ENCODE results near the gene BMPR1A. TPM values are rescaled to one million over a fixed set of nuclear protein-coding genes. Genes with fewer than 3 reads are reported as not detected.

The BMPR1A gene
- total RNA-seq, 1 experiment from 2014 or later = 94.3 TPM

- DNase-seq (ENCODE audit: low read depth, low spot score) = no peak
- no peak for TF ChIP-seq TCF7L2 (IDR thresholded peaks at IDR 0.05; ENCODE audit: low read depth, low read length)
- intact Hi-C loops (cut with micrococcal nuclease; ENCODE audit: unreplicated experiment) (no loop called here), in situ Hi-C loops (cut with HindIII; ENCODE audit: low pct_unique_long_range_greater_than_20kb, low sequenced_read_pairs) (no loop called here)
- ATAC-seq = no peak
- BruUV-seq (replicated peaks) = no TSS peak
- H3K4me1 ChIP-seq (ENCODE audit: control insufficient read depth, insufficient read depth, low read length) = no peaks in the 10 kb centered on the region
- no peak overlapping the region for H3K4me3 ChIP-seq (ENCODE audit: low read depth in 2 of 2, low read length in 2 of 2)
- H3K9me3 ChIP-seq (ENCODE audit: control insufficient read depth, insufficient read depth, low read depth, low read length) = no peaks in the 10 kb centered on the region
- ChIA-PET POLR2A (no interaction called here), CTCF (no interaction called here)
- no peaks in the 10 kb centered on the region for H3K36me3 ChIP-seq (ENCODE audit: control insufficient read depth, insufficient read depth, low read length)
- H3K27me3 ChIP-seq (ENCODE audit: control insufficient read depth, insufficient read depth, low read length) = no peaks in the 10 kb centered on the region
- H3K27ac ChIP-seq (ENCODE audit: low read length) = no peak overlapping the region
Observed at GRCh38 chr10:86856156-86856555, 99.7 kb downstream of the BMPR1A start.

GRCh38 chr10:86857128-86857721, 100.8 kb downstream of the BMPR1A start:
- DNase-seq (ENCODE audit: low read depth, low spot score) = no peak
- H3K4me1 ChIP-seq (ENCODE audit: control insufficient read depth, insufficient read depth, low read length) = no peaks in the 10 kb centered on the region
- ChIA-PET POLR2A (no interaction called here), CTCF (no interaction called here)
- no peak for TF ChIP-seq SIN3A (IDR thresholded peaks at IDR 0.05; ENCODE audit: borderline replicate concordance, insufficient read depth, low read depth, low read length)
- BruUV-seq (replicated peaks) = no TSS peak
- H3K9me3 ChIP-seq (ENCODE audit: control insufficient read depth, insufficient read depth, low read depth, low read length) = no peaks in the 10 kb centered on the region
- no peaks in the 10 kb centered on the region for H3K36me3 ChIP-seq (ENCODE audit: control insufficient read depth, insufficient read depth, low read length)
- intact Hi-C loops (cut with micrococcal nuclease; ENCODE audit: unreplicated experiment) = no loop called here
- ATAC-seq = no peak
- H3K4me3 ChIP-seq (ENCODE audit: low read depth in 2 of 2, low read length in 2 of 2) = no peak overlapping the region
- H3K27me3 ChIP-seq (ENCODE audit: control insufficient read depth, insufficient read depth, low read length) = no peaks in the 10 kb centered on the region
- H3K27ac ChIP-seq (ENCODE audit: low read length) = no peak overlapping the region
- in situ Hi-C loops (cut with HindIII; ENCODE audit: low pct_unique_long_range_greater_than_20kb, low sequenced_read_pairs) = no loop called here

GRCh38 chr10:86858011-86858410, 101.6 kb downstream of the BMPR1A start:
- Histone ChIP-seq H3K27me3 (ENCODE audit: control insufficient read depth, insufficient read depth, low read length) (no peaks in the 10 kb centered on the region), H3K4me1 (ENCODE audit: control insufficient read depth, insufficient read depth, low read length) (no peaks in the 10 kb centered on the region), H3K36me3 (ENCODE audit: control insufficient read depth, insufficient read depth, low read length) (no peaks in the 10 kb centered on the region), H3K27ac (ENCODE audit: low read length) (no peak overlapping the region), H3K9me3 (ENCODE audit: control insufficient read depth, insufficient read depth, low read depth, low read length) (no peaks in the 10 kb centered on the region), H3K4me3 (ENCODE audit: low read depth in 2 of 2, low read length in 2 of 2) (no peak overlapping the region)
- intact Hi-C loops (cut with micrococcal nuclease; ENCODE audit: unreplicated experiment) = no loop called here
- CTCF ChIA-PET = no interaction called here
- ATAC-seq (no peak), DNase-seq (ENCODE audit: low read depth, low spot score) (no peak)
- POLR2A ChIA-PET = interaction anchor here (0.7 kb wide), 1 partner anchor 116 kb away, joined by 3 read pairs; no protein-coding TSS in a partner anchor
- in situ Hi-C loops (cut with HindIII; ENCODE audit: low pct_unique_long_range_greater_than_20kb, low sequenced_read_pairs) = no loop called here
- TF ChIP-seq REST (IDR thresholded peaks at IDR 0.05; ENCODE audit: insufficient read depth in 1 of 2, low read depth in 2 of 2, low read length in 1 of 2) = no peak
- no peak for TF ChIP-seq SIN3A (IDR thresholded peaks at IDR 0.05; ENCODE audit: borderline replicate concordance, insufficient read depth, low read depth, low read length)
- no peak for TF ChIP-seq TCF7L2 (IDR thresholded peaks at IDR 0.05; ENCODE audit: low read depth, low read length)
- no peak for TF ChIP-seq CTCF (IDR thresholded peaks at IDR 0.05)
- no peak for TF ChIP-seq POLR2AphosphoS5 (IDR thresholded peaks at IDR 0.05; ENCODE audit: low read depth, low read length)
- no TSS peak for BruUV-seq (replicated peaks)

All from Panc1 (cell line).